PC-3 (cell line): ENCODE results near the gene USP32. TPM values are rescaled to one million over a fixed set of nuclear protein-coding genes. Genes with fewer than 3 reads are reported as not detected.

ENCODE experiments used
- ATAC-seq: fragments of 200-7000 bp; cut with Tn5 transposase; 2 replicates; pipeline ENCODE4 v1.9.1; 2020; ENCODE audit warnings: mild to moderate bottlenecking, moderate library complexity
- BruUV-seq: library from RNA; stranded (reverse); fragments of 400-500 nt; replicated peaks from 2 replicates; lab custom pipeline; 2021; lab: Mats Ljungman, UMichigan
- CTCF ChIA-PET: fragments of 300-600 bp; sonication (Branson Sonifier 250); formaldehyde crosslinking; loops from one replicate; lab custom pipeline; 2022; ENCODE audit warnings: antibody characterized with exemption; lab: Charles Lee
- POLR2A ChIA-PET: fragments of 300-600 bp; sonication (Branson Sonifier 250); formaldehyde crosslinking; loops from one replicate; lab custom pipeline; 2022; ENCODE audit warnings: antibody characterized with exemption; ENCODE audit not compliant: unreplicated experiment; lab: Charles Lee
- DNase-seq: peaks from one replicate; pipeline ENCODE4 v3.0.0-alpha.2; 2015
- H2AFZ ChIP-seq: fragments of 300-600 bp; sonication (generic); 2 replicates; pipeline ENCODE4 v1.6.0; 2016; ENCODE audit warnings: antibody characterized with exemption, low read length
- H3F3A ChIP-seq: fragments of 300-600 bp; sonication (generic); one replicate; pipeline ENCODE4 v1.6.0; 2017; ENCODE audit warnings: antibody characterized with exemption, low read length, control low read depth, mild to moderate bottlenecking; ENCODE audit not compliant: unreplicated experiment
- H3K27ac ChIP-seq: fragments of 300-600 bp; sonication (generic); 2 replicates; pipeline ENCODE4 v1.5.1; 2016; ENCODE audit warnings: mild to moderate bottlenecking, low read length
- H3K27me3 ChIP-seq: fragments of 300-600 bp; sonication (generic); 2 replicates; pipeline ENCODE4 v1.6.1; 2016; ENCODE audit warnings: low read length, mixed read lengths
- H3K36me3 ChIP-seq: fragments of 300-600 bp; sonication (generic); 2 replicates; pipeline ENCODE4 v1.6.1; 2016; ENCODE audit warnings: low read depth, mixed run types, low read length, mixed read lengths
- H3K4me1 ChIP-seq: fragments of 300-600 bp; sonication (generic); 2 replicates; pipeline ENCODE4 v1.5.1; 2016; ENCODE audit warnings: low read length; ENCODE audit not compliant: insufficient read depth
- H3K4me2 ChIP-seq: fragments of 300-600 bp; sonication (generic); 2 replicates; pipeline ENCODE4 v1.6.0; 2016; ENCODE audit warnings: low read length
- H3K4me3 ChIP-seq: fragments of 300-600 bp; sonication (generic); 2 replicates; pipeline ENCODE4 v1.5.1; 2016; ENCODE audit warnings: mild to moderate bottlenecking, low read length, mixed read lengths
- H3K79me2 ChIP-seq: fragments of 300-600 bp; sonication (generic); 2 replicates; pipeline ENCODE4 v1.6.1; 2017; ENCODE audit warnings: low read length, mixed read lengths
- H3K9ac ChIP-seq: fragments of 300-600 bp; sonication (generic); 2 replicates; pipeline ENCODE4 v1.6.0; 2016; ENCODE audit warnings: mild to moderate bottlenecking, low read length
- H3K9me2 ChIP-seq: fragments of 300-600 bp; sonication (generic); replicated peaks from 2 replicates; pipeline ENCODE4 v1.6.1; 2016; ENCODE audit warnings: mixed run types, low read length, mixed read lengths
- H3K9me3 ChIP-seq: fragments of 300-600 bp; sonication (generic); 2 replicates; pipeline ENCODE4 v1.6.1; 2016; ENCODE audit warnings: low read length, mixed read lengths
- H4K20me1 ChIP-seq: fragments of 300-600 bp; sonication (generic); 2 replicates; pipeline ENCODE4 v1.6.1; 2016; ENCODE audit warnings: low read length, mixed read lengths
- EZH2 ChIP-seq: fragments of 300-600 bp; sonication (generic); IDR thresholded peaks from one replicate; pipeline ENCODE4 v1.6.1; 2017; ENCODE audit warnings: antibody characterized with exemption, mild to moderate bottlenecking, low read length; ENCODE audit not compliant: unreplicated experiment
- EZH2phosphoT487 ChIP-seq: fragments of 300-600 bp; sonication (generic); IDR thresholded peaks from 2 replicates; pipeline ENCODE4 v1.6.1; 2018; ENCODE audit warnings: mild to moderate bottlenecking, antibody characterized with exemption, low read length, borderline replicate concordance
- intact Hi-C: fragments of 100-400 bp; cut with micrococcal nuclease; formaldehyde crosslinking; loops from 2 replicates; pipeline ENCODE4 v1.9.0; 2023
- total RNA-seq: library from RNA; depleted of rRNA; stranded (reverse); fragments of >200 nt; gene quantifications from 2 replicates; pipeline ENCODE4 v1.2.3, GENCODE V29; 2014
- TF ChIP-seq, protein P1 (sequence below): fragments of 300-600 bp; sonication (generic); conservative IDR thresholded peaks from 2 replicates; pipeline ENCODE4 v1.5.1; 2017; ENCODE audit warnings: antibody characterized with exemption, low read depth, mild to moderate bottlenecking, low read length

The USP32 gene
- total RNA-seq, 1 experiment from 2014 or later, result 34.1 TPM

DNA sequence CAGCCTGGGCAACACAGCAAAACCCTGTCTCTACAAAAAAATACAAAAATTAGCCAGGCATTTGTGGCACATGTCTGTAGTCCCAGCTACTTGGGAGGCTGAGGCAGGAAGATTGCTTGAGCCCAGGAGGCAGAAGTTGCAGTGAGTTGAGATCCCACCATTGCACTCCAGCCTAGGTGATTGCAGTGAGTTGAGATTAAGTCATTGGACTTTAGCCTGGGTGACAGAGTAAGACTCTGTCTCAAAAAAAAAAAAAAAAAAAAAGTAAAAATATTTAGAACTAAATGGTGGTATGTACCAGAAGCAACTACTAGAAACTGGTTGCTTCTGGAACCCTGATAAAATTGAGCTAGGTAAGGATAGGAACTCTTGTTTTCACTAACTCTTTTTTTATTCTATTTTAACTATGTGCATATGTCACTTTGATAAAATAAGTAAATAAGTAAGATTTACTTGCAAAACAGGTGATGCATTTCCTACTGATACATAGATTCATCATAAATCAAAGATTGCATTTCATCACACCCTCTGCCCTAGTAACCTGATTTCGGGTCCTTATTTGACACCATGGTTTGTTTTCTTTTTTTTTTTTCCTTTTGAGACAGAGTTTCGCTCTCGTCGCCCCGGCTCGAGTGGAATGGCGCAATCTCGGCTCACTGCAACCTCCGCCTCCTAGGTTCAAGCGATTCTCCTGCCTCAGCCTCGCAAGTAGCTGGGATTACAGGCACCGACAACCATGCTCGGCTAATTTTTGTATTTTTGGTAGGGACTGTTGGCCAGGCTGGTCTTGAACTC is 66.0 kb downstream of the USP32 start:
- CTCF ChIA-PET, result interaction anchor here (0.7 kb wide), 1 partner anchor 95 kb away, joined by 3 read pairs; no protein-coding TSS in a partner anchor

DNA sequence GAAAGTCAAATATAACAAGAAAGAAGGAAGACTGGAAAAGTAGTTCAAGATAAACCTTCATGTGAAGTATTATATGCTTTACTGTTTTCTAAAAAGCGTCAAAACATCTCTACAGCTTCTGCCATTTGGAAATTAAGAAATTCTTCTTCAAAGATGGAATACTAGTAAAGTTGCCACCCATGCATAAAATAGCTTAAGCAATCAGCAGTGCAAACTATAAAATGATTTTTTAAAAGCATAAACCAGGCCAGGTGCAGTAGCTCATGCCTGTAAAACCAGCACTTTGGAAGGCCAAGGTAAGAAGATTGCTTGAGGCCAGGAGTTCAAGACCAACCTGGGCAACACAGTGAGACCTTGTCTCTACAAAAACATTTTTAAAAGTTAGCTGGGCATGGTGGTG is 68.2 kb downstream of the USP32 start:
- Histone ChIP-seq H3K27ac (no peak overlapping the region), H2AFZ (no peak overlapping the region), H3K4me2 (no peak overlapping the region), H3K9ac (no peak overlapping the region), H3F3A (no peaks in the 10 kb centered on the region), H3K4me1 (peaks cover 9% of the 10 kb centered on the region; the same call in 1 of the 2 replicates), H3K36me3 (no peaks in the 10 kb centered on the region), H3K79me2 (peaks cover 21% of the 10 kb centered on the region), H3K27me3 (no peaks in the 10 kb centered on the region), H3K9me2 (no peaks in the 10 kb centered on the region), H4K20me1 (no peaks in the 10 kb centered on the region; the same call in 1 of the 2 replicates), H3K9me3 (no peaks in the 10 kb centered on the region), H3K4me3 (no peak overlapping the region)
- POLR2A ChIA-PET, result no interaction called here
- no peak for DNase-seq
- ATAC-seq, result no peak
- TF ChIP-seq EZH2phosphoT487, result no peak
- intact Hi-C loops, result loop anchor here (5.0 kb wide), 2 partner anchors 49 to 69 kb away; partner anchors contain the start of gene USP32
- CTCF ChIA-PET, result interaction anchor here (0.6 kb wide), 1 partner anchor 101 kb away, joined by 3 read pairs; no protein-coding TSS in a partner anchor
- BruUV-seq, result no TSS peak

More for the DNA sequence above, 66.0 kb downstream of the USP32 start:
- Histone ChIP-seq H3K9me2 (no peaks in the 10 kb centered on the region), H3K4me1 (peaks cover 9% of the 10 kb centered on the region; the same call in 1 of the 2 replicates), H3K9ac (no peak overlapping the region), H3K27ac (no peak overlapping the region), H3K9me3 (no peaks in the 10 kb centered on the region), H3K4me3 (no peak overlapping the region), H3F3A (no peaks in the 10 kb centered on the region), H4K20me1 (no peaks in the 10 kb centered on the region; the same call in 1 of the 2 replicates), H3K4me2 (no peak overlapping the region), H3K27me3 (no peaks in the 10 kb centered on the region), H2AFZ (no peak overlapping the region), H3K36me3 (no peaks in the 10 kb centered on the region), H3K79me2 (peaks cover 11% of the 10 kb centered on the region)
- DNase-seq (no peak), ATAC-seq (no peak)
- TF ChIP-seq EZH2, result no peak
- no peak for TF ChIP-seq EZH2phosphoT487
- TF ChIP-seq, protein P1, sequence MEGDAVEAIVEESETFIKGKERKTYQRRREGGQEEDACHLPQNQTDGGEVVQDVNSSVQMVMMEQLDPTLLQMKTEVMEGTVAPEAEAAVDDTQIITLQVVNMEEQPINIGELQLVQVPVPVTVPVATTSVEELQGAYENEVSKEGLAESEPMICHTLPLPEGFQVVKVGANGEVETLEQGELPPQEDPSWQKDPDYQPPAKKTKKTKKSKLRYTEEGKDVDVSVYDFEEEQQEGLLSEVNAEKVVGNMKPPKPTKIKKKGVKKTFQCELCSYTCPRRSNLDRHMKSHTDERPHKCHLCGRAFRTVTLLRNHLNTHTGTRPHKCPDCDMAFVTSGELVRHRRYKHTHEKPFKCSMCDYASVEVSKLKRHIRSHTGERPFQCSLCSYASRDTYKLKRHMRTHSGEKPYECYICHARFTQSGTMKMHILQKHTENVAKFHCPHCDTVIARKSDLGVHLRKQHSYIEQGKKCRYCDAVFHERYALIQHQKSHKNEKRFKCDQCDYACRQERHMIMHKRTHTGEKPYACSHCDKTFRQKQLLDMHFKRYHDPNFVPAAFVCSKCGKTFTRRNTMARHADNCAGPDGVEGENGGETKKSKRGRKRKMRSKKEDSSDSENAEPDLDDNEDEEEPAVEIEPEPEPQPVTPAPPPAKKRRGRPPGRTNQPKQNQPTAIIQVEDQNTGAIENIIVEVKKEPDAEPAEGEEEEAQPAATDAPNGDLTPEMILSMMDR, result no peak
- POLR2A ChIA-PET, result interaction anchor here (0.7 kb wide), 1 partner anchor 1518 kb away, joined by 9 read pairs; no protein-coding TSS in a partner anchor
- no TSS peak for BruUV-seq
- intact Hi-C loops, result no loop called here

DNA sequence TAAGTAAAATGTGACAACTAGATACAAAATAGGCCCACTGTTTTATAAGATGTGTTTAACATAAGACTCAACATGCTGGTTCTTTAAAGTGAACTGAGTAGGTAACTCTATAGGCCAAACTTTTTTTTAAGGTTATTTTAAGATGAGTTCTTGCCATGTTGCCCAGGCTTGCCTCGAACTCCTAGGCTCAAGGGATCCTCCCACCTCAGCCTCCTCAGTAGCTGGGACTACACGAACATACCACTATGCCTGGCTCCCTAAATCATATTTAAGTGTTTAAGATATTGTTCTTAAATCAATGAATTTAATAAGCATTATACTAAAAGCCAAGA is 69.9 kb downstream of the USP32 start:
- CTCF ChIA-PET, result no interaction called here
- Histone ChIP-seq H3K9me2 (no peaks in the 10 kb centered on the region), H3K36me3 (no peaks in the 10 kb centered on the region), H3K9me3 (no peaks in the 10 kb centered on the region), H3K4me3 (no peak overlapping the region), H3K4me1 (peaks cover 9% of the 10 kb centered on the region; the same call in 1 of the 2 replicates), H4K20me1 (no peaks in the 10 kb centered on the region; the same call in 1 of the 2 replicates), H3K79me2 (peaks cover 26% of the 10 kb centered on the region), H3K9ac (no peak overlapping the region), H2AFZ (no peak overlapping the region), H3K4me2 (no peak overlapping the region), H3F3A (no peaks in the 10 kb centered on the region), H3K27me3 (no peaks in the 10 kb centered on the region), H3K27ac (no peak overlapping the region)
- ATAC-seq (peak; percentile 18; the same call in 1 of the 2 replicates), DNase-seq (no peak)
- TF ChIP-seq EZH2phosphoT487 (no peak), EZH2 (no peak)
- TF ChIP-seq, protein P1, result no peak
- POLR2A ChIA-PET, result no interaction called here
- BruUV-seq, result no TSS peak
- intact Hi-C loops, result loop anchor here (5.0 kb wide), 2 partner anchors 50 to 70 kb away; partner anchors contain the start of gene USP32
